ENCODE results near the gene DEXI.

The DEXI gene

GRCh38 chr16:10984509-10984908 is 42.2 kb upstream of the DEXI start:
- POLR2A ChIA-PET: no interaction called here
- no peak for TF ChIP-seq CTCF (IDR thresholded peaks at IDR 0.05; ENCODE audit: control extremely low read depth, extremely low read depth, low read depth, missing control alignments)
- DNase-seq (ENCODE audit: extremely low spot score): no peak
- CTCF ChIA-PET: interaction anchor here (0.8 to 6.0 kb wide), 4 partner anchors 16 to 372 kb away, joined by 3 to 124 read pairs (median 10); no protein-coding TSS in a partner anchor

DNA sequence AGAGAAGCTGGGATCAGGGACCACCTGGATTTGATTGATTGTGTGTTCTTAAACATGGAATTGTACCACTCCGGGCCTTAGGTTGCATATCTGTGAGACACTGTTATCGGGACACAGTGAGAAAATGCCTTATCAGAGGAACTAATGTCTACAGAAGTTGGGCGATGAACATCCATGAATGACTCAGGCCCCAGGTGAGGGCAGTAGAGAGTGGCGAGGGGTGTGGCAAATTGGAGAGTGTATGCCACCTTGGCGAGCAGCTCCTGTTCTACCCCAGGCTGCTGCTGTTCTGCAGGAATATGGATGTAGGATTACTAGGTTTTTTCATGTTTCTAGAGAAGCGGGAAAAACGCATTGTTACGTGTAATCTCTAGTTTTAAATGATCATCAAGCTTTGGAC is 40.9 kb upstream of the DEXI start:
- TF ChIP-seq CTCF (IDR thresholded peaks at IDR 0.05; ENCODE audit: control extremely low read depth, extremely low read depth, low read depth, missing control alignments): peak; percentile 26
- POLR2A ChIA-PET: interaction anchor here (2.3 kb wide), 1 partner anchor 272 kb away, joined by 15 read pairs; the partner anchor contains the start of gene SOCS1
- CTCF ChIA-PET: interaction anchor here (1.0 to 6.0 kb wide), 17 partner anchors 8 to 549 kb away, joined by 3 to 124 read pairs (median 4); no protein-coding TSS in a partner anchor
- DNase-seq (ENCODE audit: extremely low spot score): peak; percentile 34

DNA sequence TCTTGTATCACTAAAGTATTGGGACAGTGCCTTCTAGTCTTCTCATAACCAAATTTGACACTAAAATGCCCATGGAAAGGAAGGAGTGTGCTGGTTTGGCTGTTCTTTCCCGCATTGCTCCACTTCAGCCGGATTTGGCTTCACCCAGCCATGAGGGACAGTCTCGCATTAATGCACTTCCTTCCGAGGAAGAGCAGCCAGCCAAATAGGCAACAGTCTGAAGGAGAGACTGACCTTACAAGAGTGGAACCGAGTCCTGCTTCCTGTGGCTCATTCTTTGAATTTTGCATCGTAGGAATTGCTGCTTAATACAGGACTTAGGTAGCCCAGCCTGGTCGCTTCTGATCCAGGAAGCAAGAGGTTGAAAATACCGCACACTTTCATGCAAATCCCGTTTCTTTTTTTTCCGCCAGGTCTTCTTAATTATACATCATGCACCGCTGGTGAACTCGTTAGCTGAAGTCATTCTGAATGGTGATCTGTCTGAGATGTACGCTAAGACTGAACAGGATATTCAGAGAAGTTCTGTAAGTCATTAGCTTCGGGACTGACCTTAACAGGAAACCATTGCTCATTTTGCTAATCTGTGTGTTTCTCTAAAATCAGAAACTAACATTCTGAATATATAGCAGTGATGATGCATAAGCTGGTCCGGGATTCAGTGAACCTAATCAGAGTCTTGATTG is 40.3 kb upstream of the DEXI start:
- TF ChIP-seq CTCF (IDR thresholded peaks at IDR 0.05; ENCODE audit: control extremely low read depth, extremely low read depth, low read depth, missing control alignments): no peak
- POLR2A ChIA-PET: interaction anchor here (0.6 to 2.3 kb wide), 2 partner anchors 273 to 292 kb away, joined by 5 to 15 read pairs; partner anchors contain the start of gene SOCS1
- CTCF ChIA-PET: interaction anchor here (0.8 to 6.0 kb wide), 20 partner anchors 8 to 550 kb away, joined by 3 to 124 read pairs (median 4); no protein-coding TSS in a partner anchor
- peak; percentile 54 for DNase-seq (ENCODE audit: extremely low spot score)

DNA sequence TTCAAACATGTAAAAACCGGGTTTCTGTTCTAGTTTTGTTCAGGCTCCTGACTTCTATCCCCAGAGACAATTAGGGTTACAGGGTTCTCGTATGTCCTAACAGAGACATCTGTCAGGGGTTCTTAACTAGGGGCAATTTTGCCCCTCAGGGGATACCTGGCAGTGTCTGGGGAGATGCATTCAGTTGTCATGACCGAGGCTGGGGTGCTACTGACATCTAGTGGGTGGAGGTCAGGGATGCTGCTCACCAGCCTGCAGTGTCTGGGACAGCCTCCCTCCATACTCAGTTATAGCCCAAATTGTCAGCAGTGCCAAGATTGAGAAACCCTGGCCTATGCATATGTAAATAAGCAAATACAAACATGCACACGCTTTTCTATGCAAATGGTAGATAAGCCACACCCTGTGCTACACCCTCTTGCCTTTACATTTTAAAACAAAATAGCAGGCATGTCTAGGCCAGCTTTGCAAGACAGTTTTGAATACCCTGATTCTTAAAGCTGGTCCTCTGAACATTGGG is 39.5 kb upstream of the DEXI start:
- CTCF ChIA-PET: interaction anchor here (0.8 to 6.0 kb wide), 9 partner anchors 9 to 399 kb away, joined by 3 to 124 read pairs (median 3); no protein-coding TSS in a partner anchor

GRCh38 chr16:10980813-10981212 is 38.5 kb upstream of the DEXI start:
- DNase-seq (ENCODE audit: extremely low spot score): no peak
- TF ChIP-seq CTCF (IDR thresholded peaks at IDR 0.05; ENCODE audit: control extremely low read depth, extremely low read depth, low read depth, missing control alignments): no peak
- ChIA-PET POLR2A (no interaction called here), CTCF (interaction anchor here (0.9 to 2.3 kb wide), 10 partner anchors 9 to 416 kb away, joined by 3 to 19 read pairs (median 4); partner anchors contain the start of gene SOCS1)

More for the DNA sequence above, 39.5 kb upstream of the DEXI start:
- POLR2A ChIA-PET: interaction anchor here (0.6 to 2.3 kb wide), 2 partner anchors 274 to 293 kb away, joined by 5 to 15 read pairs; partner anchors contain the start of gene SOCS1
- peak; percentile 71 for DNase-seq (ENCODE audit: extremely low spot score)
- TF ChIP-seq CTCF (IDR thresholded peaks at IDR 0.05; ENCODE audit: control extremely low read depth, extremely low read depth, low read depth, missing control alignments): peak; percentile 76

GRCh38 chr16:10979717-10980601 is 37.7 kb upstream of the DEXI start:
- DNase-seq (ENCODE audit: extremely low spot score): no peak
- ChIA-PET POLR2A (no interaction called here), CTCF (interaction anchor here (0.9 to 2.3 kb wide), 11 partner anchors 8 to 417 kb away, joined by 3 to 19 read pairs (median 4); partner anchors contain the start of gene SOCS1)

More at GRCh38 chr16:10979717-10980601, 37.7 kb upstream of the DEXI start:
- no peak for TF ChIP-seq CTCF (IDR thresholded peaks at IDR 0.05; ENCODE audit: control extremely low read depth, extremely low read depth, low read depth, missing control alignments)

All from GM10248 (cell line).